ENCODE results near the gene NCL.

- TF ChIP-seq CTCF (IDR thresholded peaks at IDR 0.05) (no peak), POLR2A (IDR thresholded peaks at IDR 0.05) (no peak), POLR2AphosphoS5 (IDR thresholded peaks at IDR 0.05; ENCODE audit: insufficient read depth in 1 of 2, low read depth in 1 of 2) (no peak)
Observed at GRCh38 chr2:231488331-231488730, 24.0 kb upstream of the NCL start.
